Frontal cortex (tissue), 4 donors: Measurements from ENCODE around the gene SPRED1. TPM values are rescaled to one million over a fixed set of nuclear protein-coding genes. Genes with fewer than 3 reads are reported as not detected.
"Not testable (repeated sequence)": the region's sequence is repeated elsewhere in the genome, so short reads cannot be mapped to it uniquely, and the experiment has no call there.

ENCODE experiments used
- DNase-seq, 2 donors: peaks; one replicate each; pipeline ENCODE4 v3.0.0; 2012; ENCODE audit warnings: low spot score in 2 of 2
- FAIRE-seq: peaks from 2 replicates; lab custom pipeline; 2012; peaks lifted over from hg19 to GRCh38; lab: Jason Lieb, UNC
- total RNA-seq: library from RNA; depleted of rRNA; stranded (reverse); fragments of >200 nt; gene quantifications from one replicate; pipeline ENCODE4 v1.2.3, GENCODE V29; 2014
- donor health status: control.
- donor health status: control.
- donor health status: control.

Gene SPRED1
- total RNA-seq, 1 donor from 2014 or later, result 70.9 TPM

GRCh38 chr15:38274135-38274534 lies 21.5 kb downstream of the SPRED1 start:
- DNase-seq (no peak), FAIRE-seq (no peak)

- FAIRE-seq, result no peak
- DNase-seq, result no peak
These were observed 23.3 kb downstream of the SPRED1 start for GRCh38 chr15:38275959-38276358.

GRCh38 chr15:38277281-38277680 lies 24.6 kb downstream of the SPRED1 start:
- DNase-seq, FAIRE-seq: not testable (repeated sequence)

GRCh38 chr15:38281031-38281430 lies 28.4 kb downstream of the SPRED1 start:
- DNase-seq, result no peak
- FAIRE-seq, result no peak

GRCh38 chr15:38283010-38283409 lies 30.4 kb downstream of the SPRED1 start:
- DNase-seq (no peak), FAIRE-seq (no peak)

GRCh38 chr15:38285456-38285855 lies 32.8 kb downstream of the SPRED1 start:
- DNase-seq (no peak), FAIRE-seq (no peak)

GRCh38 chr15:38294126-38294525 lies 41.5 kb downstream of the SPRED1 start:
- FAIRE-seq (no peak), DNase-seq (no peak)

GRCh38 chr15:38297623-38298388 lies 45.2 kb downstream of the SPRED1 start:
- FAIRE-seq (no peak), DNase-seq (no peak)

GRCh38 chr15:38299216-38299615 lies 46.6 kb downstream of the SPRED1 start:
- no peak for FAIRE-seq
- DNase-seq, result no peak

GRCh38 chr15:38300395-38300794 lies 47.8 kb downstream of the SPRED1 start:
- DNase-seq (no peak), FAIRE-seq (no peak)

GRCh38 chr15:38304481-38304880 lies 51.8 kb downstream of the SPRED1 start:
- FAIRE-seq, result no peak
- no peak for DNase-seq

- no peak for FAIRE-seq
- DNase-seq, result no peak
These were observed 54.6 kb downstream of the SPRED1 start for GRCh38 chr15:38307251-38307650.

- FAIRE-seq, result no peak
- DNase-seq, result no peak
These were observed 55.4 kb downstream of the SPRED1 start for GRCh38 chr15:38307861-38308641.

GRCh38 chr15:38308797-38309196 lies 56.2 kb downstream of the SPRED1 start:
- DNase-seq (no peak), FAIRE-seq (no peak)

GRCh38 chr15:38312190-38312589 lies 59.6 kb downstream of the SPRED1 start:
- DNase-seq, result no peak
- FAIRE-seq, result no peak

- FAIRE-seq, result peak; percentile 34
- DNase-seq, result no peak
These were observed 63.7 kb downstream of the SPRED1 start for GRCh38 chr15:38316311-38316710.

GRCh38 chr15:38320181-38320580 lies 67.5 kb downstream of the SPRED1 start:
- FAIRE-seq (no peak), DNase-seq (no peak)

GRCh38 chr15:38320866-38321265 lies 68.2 kb downstream of the SPRED1 start:
- DNase-seq (no peak), FAIRE-seq (peak; percentile 40)

- FAIRE-seq (no peak), DNase-seq (no peak)
These were observed 71.3 kb downstream of the SPRED1 start for GRCh38 chr15:38323895-38324294.

GRCh38 chr15:38324939-38325647 lies 72.5 kb downstream of the SPRED1 start:
- FAIRE-seq (peak; percentile 30), DNase-seq (no peak)

GRCh38 chr15:38325648-38325990 lies 73.0 kb downstream of the SPRED1 start:
- DNase-seq (no peak), FAIRE-seq (no peak)
